Common myeloid progenitor, CD34-positive (primary cell): ENCODE results near the gene ST8SIA6.

ENCODE experiments used
- CTCF ChIA-PET: fragments of 350-600 bp; sonication (Branson Sonifier 250); formaldehyde crosslinking; loops from one replicate; lab custom pipeline; 2021; ENCODE audit warnings: antibody characterized with exemption; lab: Charles Lee
- POLR2A ChIA-PET: fragments of 350-600 bp; sonication (Branson Sonifier 250); formaldehyde crosslinking; loops from one replicate; lab custom pipeline; 2021; ENCODE audit warnings: antibody characterized with exemption; lab: Charles Lee
- DNase-seq, 3 donors: peaks; one replicate each; pipeline versions ENCODE4 v3.0.0 to v3.0.0-alpha.2; 2013
- H3K27ac ChIP-seq, 2 experiments: 1 replicate in 1 of 2; 2 replicates in 1 of 2; pipeline ENCODE4 v1.7.0; 2013; ENCODE audit warnings: inconsistent platforms in 2 of 2, low read length in 2 of 2, mild to moderate bottlenecking in 2 of 2, low read depth in 1 of 2, moderate library complexity in 1 of 2; ENCODE audit not compliant: severe bottlenecking in 2 of 2, insufficient read depth in 1 of 2, poor library complexity in 1 of 2
- H3K27me3 ChIP-seq, 5 experiments: replicated peaks in 2 of 5; 1 replicate in 3 of 5; 2 replicates in 2 of 5; pipeline versions ENCODE4 v1.6.1 to v1.7.0; 2013; ENCODE audit warnings: low read length in 4 of 5, mild to moderate bottlenecking in 2 of 5, moderate library complexity in 2 of 5, inconsistent platforms in 1 of 5; ENCODE audit not compliant: insufficient read depth in 5 of 5, control insufficient read depth in 4 of 5
- H3K36me3 ChIP-seq, 4 experiments: 1 replicate in 2 of 4; 2 replicates in 2 of 4; pipeline versions ENCODE4 v1.6.1 to v1.7.0; 2013; ENCODE audit warnings: low read length in 3 of 4, control low read depth in 1 of 4, mild to moderate bottlenecking in 1 of 4; ENCODE audit not compliant: control insufficient read depth in 4 of 4, insufficient read depth in 4 of 4
- H3K4me1 ChIP-seq, 4 experiments: 1 replicate in 3 of 4; 2 replicates in 1 of 4; pipeline versions ENCODE4 v1.6.1 to v1.7.1; 2013; ENCODE audit warnings: low read length in 3 of 4, mild to moderate bottlenecking in 3 of 4, control low read depth in 1 of 4, inconsistent platforms in 1 of 4, moderate library complexity in 1 of 4; ENCODE audit not compliant: control insufficient read depth in 4 of 4, insufficient read depth in 4 of 4; ENCODE audit errors: control extremely low read depth in 1 of 4
- H3K4me3 ChIP-seq, 7 experiments: 1 replicate in 4 of 7; 2 replicates in 3 of 7; pipeline versions ENCODE4 v1.5.1 to v1.7.0; 2013; ENCODE audit warnings: mild to moderate bottlenecking in 7 of 7, low read length in 6 of 7, moderate library complexity in 6 of 7, inconsistent platforms in 2 of 7, low read depth in 2 of 7, control low read depth in 1 of 7; ENCODE audit not compliant: insufficient read depth in 4 of 7, control insufficient read depth in 1 of 7; ENCODE audit errors: extremely low read depth in 1 of 7
- H3K9me3 ChIP-seq, 5 experiments: 1 replicate in 4 of 5; 2 replicates in 1 of 5; pipeline versions ENCODE4 v1.6.1 to v1.7.1; 2013; ENCODE audit warnings: low read length in 4 of 5, mild to moderate bottlenecking in 2 of 5, inconsistent platforms in 1 of 5, low read depth in 1 of 5, moderate library complexity in 1 of 5; ENCODE audit not compliant: control insufficient read depth in 4 of 5, insufficient read depth in 2 of 5; ENCODE audit errors: control extremely low read depth in 1 of 5
- WGBS: methylation state at CpG from one replicate; pipeline ENCODE4 v1.1.5; 2013; ENCODE audit not compliant: insufficient coverage; 5-methylcytosine and 5-hydroxymethylcytosine counted together

ST8SIA6 gene

GRCh38 chr10:17460756-17461155, 6.4 kb upstream of the ST8SIA6 start:
- Histone ChIP-seq H3K36me3 (no peaks in the 10 kb centered on the region), H3K4me3 (no peak overlapping the region), H3K9me3 (peaks cover 0 to 2% (median 0%) of the 10 kb centered on the region in 5 experiments), H3K4me1 (peaks cover 6 to 54% (median 20%) of the 10 kb centered on the region in 4 experiments), H3K27me3 (no peaks in the 10 kb centered on the region), H3K27ac (peak overlapping the region in 1 of 2 experiments; percentile 12)
- POLR2A ChIA-PET, result no interaction called here
- DNase-seq, result peak in 2 of 3 donors; percentile 26 to 49
- CTCF ChIA-PET, result interaction anchor here (1.3 kb wide), 1 partner anchor 31 kb away, joined by 3 read pairs; no protein-coding TSS in a partner anchor

GRCh38 chr10:17457083-17457482, 2.7 kb upstream of the ST8SIA6 start:
- H3K4me1 ChIP-seq, result peaks cover 8 to 42% (median 24%) of the 10 kb centered on the region in 4 experiments
- DNase-seq, result no peak
- H3K27ac ChIP-seq, result peak overlapping the region in 1 of 2 experiments; percentile 17
- H3K9me3 ChIP-seq, result peaks cover 0 to 5% (median 0%) of the 10 kb centered on the region in 5 experiments
- no peak overlapping the region for H3K4me3 ChIP-seq
- CTCF ChIA-PET, result interaction anchor here (0.7 to 1.5 kb wide), 6 partner anchors 8 to 49 kb away, joined by 3 to 4 read pairs (median 3); no protein-coding TSS in a partner anchor
- 100% methylated on average over 1 of the region's 2 CpGs for WGBS
- no peaks in the 10 kb centered on the region for H3K27me3 ChIP-seq
- POLR2A ChIA-PET, result interaction anchor here (0.6 kb wide), 1 partner anchor 54 kb away, joined by 3 read pairs; no protein-coding TSS in a partner anchor
- H3K36me3 ChIP-seq, result no peaks in the 10 kb centered on the region

- H3K9me3 ChIP-seq, result peaks cover 0 to 5% (median 0%) of the 10 kb centered on the region in 5 experiments
- ChIA-PET POLR2A (no interaction called here), CTCF (interaction anchor here (0.8 to 1.6 kb wide), 4 partner anchors 15 to 27 kb away, joined by 3 read pairs; no protein-coding TSS in a partner anchor)
- DNase-seq, result no peak
- peak overlapping the region in 1 of 2 experiments; percentile 87 for H3K27ac ChIP-seq
- peaks cover 0 to 3% (median under 1%) of the 10 kb centered on the region in 4 experiments for H3K36me3 ChIP-seq
- H3K4me3 ChIP-seq, result no peak overlapping the region
- WGBS, result no CpG with 5 or more reads among the region's 2 CpGs
- H3K27me3 ChIP-seq, result no peaks in the 10 kb centered on the region
- H3K4me1 ChIP-seq, result peaks cover 12 to 45% (median 26%) of the 10 kb centered on the region in 4 experiments
Observed at GRCh38 chr10:17456032-17456548, 1.7 kb upstream of the ST8SIA6 start.

GRCh38 chr10:17455015-17455520, 673 bp upstream of the ST8SIA6 start:
- Histone ChIP-seq H3K4me3 (peak overlapping the region; percentile 75 to 98 (median 90)), H3K4me1 (peaks cover 6 to 35% (median 20%) of the 10 kb centered on the region in 4 experiments), H3K27ac (peak overlapping the region; percentile 75 to 87), H3K36me3 (peaks cover 2 to 12% (median 10%) of the 10 kb centered on the region in 4 experiments), H3K9me3 (peaks cover 0 to 10% (median 2%) of the 10 kb centered on the region in 5 experiments), H3K27me3 (no peaks in the 10 kb centered on the region)
- ChIA-PET POLR2A (interaction anchor here (0.5 to 1.1 kb wide), 5 partner anchors 20 to 210 kb away, joined by 3 to 8 read pairs (median 3); no protein-coding TSS in a partner anchor), CTCF (interaction anchor here (0.6 to 2.5 kb wide), 11 partner anchors 10 to 135 kb away, joined by 3 to 10 read pairs (median 4); no protein-coding TSS in a partner anchor)
- 0% methylated on average over 1 of the region's 2 CpGs for WGBS
- peak in 2 of 3 donors; percentile 67 to 79 for DNase-seq

GRCh38 chr10:17453373-17454091, 863 bp downstream of the ST8SIA6 start:
- no peaks in the 10 kb centered on the region for H3K27me3 ChIP-seq
- H3K36me3 ChIP-seq, result peaks cover 10 to 28% (median 19%) of the 10 kb centered on the region in 4 experiments
- POLR2A ChIA-PET, result interaction anchor here (1.1 to 1.4 kb wide), 3 partner anchors 12 to 27 kb away, joined by 3 to 9 read pairs (median 8); no protein-coding TSS in a partner anchor
- peak overlapping the region; percentile 75 to 98 (median 90) for H3K4me3 ChIP-seq
- peaks cover 4 to 29% (median 17%) of the 10 kb centered on the region in 4 experiments for H3K4me1 ChIP-seq
- H3K9me3 ChIP-seq, result peaks cover 0 to 20% (median 9%) of the 10 kb centered on the region in 5 experiments
- WGBS, result 0% methylated on average over 48 of the region's 66 CpGs
- H3K27ac ChIP-seq, result peak overlapping the region; percentile 75 to 89
- CTCF ChIA-PET, result interaction anchor here (1.0 to 2.5 kb wide), 14 partner anchors 9 to 137 kb away, joined by 3 to 10 read pairs (median 4); no protein-coding TSS in a partner anchor
- peak in 2 of 3 donors; percentile 72 to 79 for DNase-seq

GRCh38 chr10:17453035-17453372, 1.4 kb downstream of the ST8SIA6 start:
- WGBS, result 0% methylated on average over 7 of the region's 7 CpGs
- ChIA-PET POLR2A (interaction anchor here (1.3 to 1.4 kb wide), 2 partner anchors 12 to 27 kb away, joined by 3 to 9 read pairs; no protein-coding TSS in a partner anchor), CTCF (interaction anchor here (1.1 to 2.5 kb wide), 7 partner anchors 8 to 41 kb away, joined by 3 to 10 read pairs (median 6); no protein-coding TSS in a partner anchor)
- peak overlapping the region; percentile 75 to 89 for H3K27ac ChIP-seq
- H3K4me3 ChIP-seq, result peak overlapping the region; percentile 75 to 98 (median 90)
- H3K9me3 ChIP-seq, result peaks cover 0 to 24% (median 11%) of the 10 kb centered on the region in 5 experiments
- no peaks in the 10 kb centered on the region for H3K27me3 ChIP-seq
- no peak for DNase-seq
- H3K4me1 ChIP-seq, result peaks cover 4 to 29% (median 17%) of the 10 kb centered on the region in 4 experiments
- H3K36me3 ChIP-seq, result peaks cover 14 to 33% (median 24%) of the 10 kb centered on the region in 4 experiments
